DND-41 (cell line): ENCODE measurements around the gene KRTAP9-2.

Experiments used
- ATAC-seq: fragments of 200-7000 bp; cut with Tn5 transposase; 3 replicates; pipeline ENCODE4 v1.9.1; 2021; ENCODE audit warnings: low read depth; ENCODE audit not compliant: insufficient read depth
- DNase-seq: peaks from one replicate; pipeline ENCODE4 v3.0.0-alpha.2; 2020
- H2AFZ ChIP-seq: 2 replicates; pipeline ENCODE4 v1.6.0; 2012; ENCODE audit warnings: low read depth, low read length
- H3K27ac ChIP-seq: 2 replicates; pipeline ENCODE4 v1.5.1; 2012; ENCODE audit warnings: low read length, inconsistent platforms
- H3K27me3 ChIP-seq: fragments of 200-600 bp; sonication (generic); 2 replicates; pipeline ENCODE4 v1.6.0; 2012; ENCODE audit warnings: low read length, mild to moderate bottlenecking, inconsistent platforms; ENCODE audit not compliant: insufficient read depth, poor library complexity
- H3K36me3 ChIP-seq: 2 replicates; pipeline ENCODE4 v1.5.1; 2012; ENCODE audit warnings: low read length, inconsistent platforms; ENCODE audit not compliant: insufficient read depth
- H3K4me1 ChIP-seq: 2 replicates; pipeline ENCODE4 v1.5.1; 2012; ENCODE audit warnings: mild to moderate bottlenecking, low read length; ENCODE audit not compliant: insufficient read depth
- H3K4me2 ChIP-seq: 2 replicates; pipeline ENCODE4 v1.6.0; 2012; ENCODE audit warnings: mild to moderate bottlenecking, moderate library complexity, low read length, inconsistent platforms; ENCODE audit not compliant: insufficient read depth
- H3K4me3 ChIP-seq, 2 experiments: fragments of 200-600 bp in 1 of 2; shearing (Covaris generic) in 1 of 2; 2 replicates each; pipeline ENCODE4 v1.5.1; 2012 to 2016; ENCODE audit warnings: inconsistent platforms in 2 of 2, low read length in 2 of 2, mild to moderate bottlenecking in 2 of 2, low read depth in 1 of 2, moderate library complexity in 1 of 2
- H3K79me2 ChIP-seq: 2 replicates; pipeline ENCODE4 v1.6.0; 2012; ENCODE audit warnings: low read length, inconsistent platforms; ENCODE audit not compliant: insufficient read depth
- H3K9ac ChIP-seq: 2 replicates; pipeline ENCODE4 v1.6.0; 2012; ENCODE audit warnings: low read depth, mild to moderate bottlenecking, inconsistent platforms, low read length, moderate library complexity
- H3K9me3 ChIP-seq: 2 replicates; pipeline ENCODE4 v1.5.1; 2012; ENCODE audit warnings: low read length, moderate library complexity, mild to moderate bottlenecking, inconsistent platforms; ENCODE audit not compliant: insufficient read depth, severe bottlenecking
- H4K20me1 ChIP-seq: 2 replicates; pipeline ENCODE4 v1.6.0; 2012; ENCODE audit warnings: low read length; ENCODE audit not compliant: insufficient read depth
- EZH2 ChIP-seq: IDR thresholded peaks from 3 replicates; pipeline ENCODE4 v1.6.1; 2012; ENCODE audit warnings: borderline replicate concordance, low read depth, mild to moderate bottlenecking, moderate library complexity, low read length, inconsistent platforms; ENCODE audit not compliant: severe bottlenecking
- TF ChIP-seq, protein P1 (sequence below): IDR thresholded peaks from 2 replicates; pipeline ENCODE4 v1.5.1; 2012; ENCODE audit warnings: borderline replicate concordance, low read length, moderate library complexity, mild to moderate bottlenecking; ENCODE audit not compliant: poor library complexity, severe bottlenecking; ENCODE audit errors: extremely low read depth

The KRTAP9-2 gene

DNA sequence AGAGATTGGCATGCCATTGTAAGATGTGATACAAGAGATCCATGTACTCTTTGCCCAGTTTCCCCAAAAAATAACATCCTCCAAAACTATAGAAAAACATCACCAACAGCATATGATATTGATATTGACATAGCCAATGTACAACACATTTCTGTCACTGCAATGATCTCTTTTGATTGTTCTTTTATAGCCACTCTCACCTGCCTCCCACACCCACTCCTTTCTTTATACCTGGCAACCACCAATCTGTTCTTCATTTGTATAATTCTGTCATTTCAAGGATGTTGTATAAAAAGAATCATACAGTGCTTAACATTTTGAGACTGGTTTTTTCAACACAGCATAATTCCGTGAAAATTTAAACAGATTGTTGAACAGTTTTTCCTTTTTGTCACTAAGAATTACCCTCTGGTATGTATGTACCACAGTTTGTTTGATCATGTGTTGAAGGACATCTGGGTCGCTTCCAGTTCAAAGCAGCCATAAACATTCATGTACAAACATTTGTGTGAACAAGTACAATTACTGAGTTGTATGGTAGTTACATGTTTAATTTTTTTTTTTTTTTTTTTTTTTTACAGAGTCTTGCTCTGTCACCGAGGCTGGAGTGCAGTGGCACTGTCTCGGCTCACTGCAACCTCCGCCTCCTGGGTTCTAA, 26.9 kb upstream of the KRTAP9-2 start:
- Histone ChIP-seq H3K27me3 (no peaks in the 10 kb centered on the region), H3K79me2 (no peaks in the 10 kb centered on the region), H2AFZ (no peak overlapping the region), H3K4me3 (no peak overlapping the region), H4K20me1 (no peaks in the 10 kb centered on the region), H3K27ac (no peak overlapping the region), H3K9me3 (no peaks in the 10 kb centered on the region), H3K4me2 (no peak overlapping the region), H3K36me3 (no peaks in the 10 kb centered on the region), H3K4me1 (no peaks in the 10 kb centered on the region), H3K9ac (no peak overlapping the region)
- no peak for TF ChIP-seq EZH2
- TF ChIP-seq, protein P1, sequence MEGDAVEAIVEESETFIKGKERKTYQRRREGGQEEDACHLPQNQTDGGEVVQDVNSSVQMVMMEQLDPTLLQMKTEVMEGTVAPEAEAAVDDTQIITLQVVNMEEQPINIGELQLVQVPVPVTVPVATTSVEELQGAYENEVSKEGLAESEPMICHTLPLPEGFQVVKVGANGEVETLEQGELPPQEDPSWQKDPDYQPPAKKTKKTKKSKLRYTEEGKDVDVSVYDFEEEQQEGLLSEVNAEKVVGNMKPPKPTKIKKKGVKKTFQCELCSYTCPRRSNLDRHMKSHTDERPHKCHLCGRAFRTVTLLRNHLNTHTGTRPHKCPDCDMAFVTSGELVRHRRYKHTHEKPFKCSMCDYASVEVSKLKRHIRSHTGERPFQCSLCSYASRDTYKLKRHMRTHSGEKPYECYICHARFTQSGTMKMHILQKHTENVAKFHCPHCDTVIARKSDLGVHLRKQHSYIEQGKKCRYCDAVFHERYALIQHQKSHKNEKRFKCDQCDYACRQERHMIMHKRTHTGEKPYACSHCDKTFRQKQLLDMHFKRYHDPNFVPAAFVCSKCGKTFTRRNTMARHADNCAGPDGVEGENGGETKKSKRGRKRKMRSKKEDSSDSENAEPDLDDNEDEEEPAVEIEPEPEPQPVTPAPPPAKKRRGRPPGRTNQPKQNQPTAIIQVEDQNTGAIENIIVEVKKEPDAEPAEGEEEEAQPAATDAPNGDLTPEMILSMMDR: no peak
- no peak for ATAC-seq
- no peak for DNase-seq

DNA sequence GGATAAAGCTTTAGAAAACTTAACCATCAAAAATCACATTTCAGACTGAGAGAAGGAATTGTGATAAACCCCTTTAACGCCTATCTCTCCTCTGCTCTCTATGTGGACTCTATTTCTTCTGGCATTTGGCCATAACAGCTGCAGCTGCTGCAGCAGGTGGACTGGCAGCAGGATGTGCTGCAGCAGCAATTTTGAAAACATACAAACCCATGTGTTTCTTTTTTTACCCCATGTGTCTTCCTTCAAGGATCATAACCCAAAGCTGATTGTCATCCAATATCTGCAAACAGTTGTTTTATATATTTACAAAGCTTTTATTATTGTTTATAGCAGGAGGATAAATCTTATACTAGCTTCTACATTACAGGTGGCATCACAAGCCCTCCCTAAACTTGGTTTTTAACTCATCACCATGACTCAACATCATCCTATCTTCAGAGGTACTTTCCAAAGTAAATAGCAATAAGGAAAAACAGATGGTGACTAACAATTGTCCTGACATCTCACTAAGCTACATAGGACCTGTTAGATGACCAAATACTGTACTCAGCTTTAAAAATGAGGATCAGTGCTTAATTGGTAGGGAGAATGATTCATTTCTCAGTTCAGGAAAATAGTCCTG, 14.5 kb upstream of the KRTAP9-2 start:
- no peak overlapping the region for H2AFZ ChIP-seq
- no peak overlapping the region for H3K4me3 ChIP-seq
- H3K36me3 ChIP-seq: no peaks in the 10 kb centered on the region
- DNase-seq: no peak
- ATAC-seq: no peak
- no peaks in the 10 kb centered on the region for H3K9me3 ChIP-seq
- no peak for TF ChIP-seq EZH2
- TF ChIP-seq, protein P1: no peak
- H3K4me2 ChIP-seq: no peak overlapping the region
- H3K79me2 ChIP-seq: no peaks in the 10 kb centered on the region
- H3K27ac ChIP-seq: no peak overlapping the region
- no peaks in the 10 kb centered on the region for H3K4me1 ChIP-seq
- no peaks in the 10 kb centered on the region for H4K20me1 ChIP-seq
- peaks cover 8% of the 10 kb centered on the region for H3K27me3 ChIP-seq
- H3K9ac ChIP-seq: no peak overlapping the region

DNA sequence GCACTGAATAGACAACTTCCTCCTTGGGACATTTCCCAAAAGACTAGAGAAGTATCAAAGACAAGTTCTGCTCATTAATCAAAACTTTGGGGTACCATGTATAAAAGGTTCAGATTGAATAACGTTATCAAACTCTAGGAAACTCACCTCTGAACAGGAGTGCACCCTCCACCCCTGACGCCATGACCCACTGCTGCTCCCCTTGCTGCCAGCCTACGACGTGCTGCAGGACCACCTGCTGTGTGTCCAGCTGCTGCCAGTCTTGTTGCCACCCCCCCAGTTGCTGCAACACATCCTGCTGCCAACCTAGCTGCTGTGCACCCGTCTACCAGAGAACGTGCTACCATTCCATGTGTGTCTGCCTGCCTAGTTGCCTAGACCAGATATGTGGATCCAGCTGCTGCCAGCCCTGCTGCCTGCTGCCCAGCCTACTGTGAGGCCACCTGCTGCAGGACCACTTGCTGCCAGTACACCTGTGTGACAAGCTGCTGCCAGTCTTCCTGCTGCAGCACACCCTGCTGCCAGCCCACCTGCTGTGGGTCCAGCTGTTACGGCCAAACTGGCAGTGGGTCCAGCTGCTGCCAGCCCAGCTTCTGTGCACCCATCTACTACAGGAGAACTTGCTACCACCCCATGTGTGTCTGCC, 13.8 kb upstream of the KRTAP9-2 start:
- Histone ChIP-seq H4K20me1 (no peaks in the 10 kb centered on the region), H3K27me3 (peaks cover 8% of the 10 kb centered on the region), H3K36me3 (no peaks in the 10 kb centered on the region), H3K4me2 (no peak overlapping the region), H3K9me3 (no peaks in the 10 kb centered on the region), H2AFZ (no peak overlapping the region), H3K9ac (no peak overlapping the region), H3K4me1 (no peaks in the 10 kb centered on the region), H3K27ac (no peak overlapping the region), H3K79me2 (no peaks in the 10 kb centered on the region), H3K4me3 (no peak overlapping the region)
- no peak for ATAC-seq
- TF ChIP-seq, protein P1: no peak
- TF ChIP-seq EZH2: no peak
- no peak for DNase-seq
